Measurements from ENCODE around the gene CRACR2A.

GRCh38 chr12:3797531-3798048 lies 44.7 kb upstream of the CRACR2A start:
- TF ChIP-seq POLR2A (IDR thresholded peaks at IDR 0.05) (no peak), CTCF (IDR thresholded peaks at IDR 0.05) (no peak)
